HFFc6 (cell line): Measurements from ENCODE around the gene BBS1. TPM values are rescaled to one million over a fixed set of nuclear protein-coding genes. Genes with fewer than 3 reads are reported as not detected.

ENCODE experiments used
- DNase-seq: peaks from one replicate; pipeline ENCODE4 v3.0.0-alpha.2; 2018
- H3K27ac Mint-ChIP-seq: 2 replicates; pipeline ENCODE4 v1.8.0; 2020; ENCODE audit warnings: mild to moderate bottlenecking, mixed read lengths
- H3K27me3 Mint-ChIP-seq: 2 replicates; pipeline ENCODE4 v1.8.0; 2021; ENCODE audit warnings: mild to moderate bottlenecking, moderate library complexity, mixed read lengths; ENCODE audit not compliant: insufficient read depth
- H3K36me3 Mint-ChIP-seq: 2 replicates; pipeline ENCODE4 v1.8.0; 2021; ENCODE audit warnings: low read depth, mixed read lengths
- H3K4me1 Mint-ChIP-seq: 2 replicates; pipeline ENCODE4 v1.8.0; 2020; ENCODE audit warnings: low read depth, mixed read lengths
- H3K4me3 Mint-ChIP-seq: 2 replicates; pipeline ENCODE4 v1.8.0; 2020; ENCODE audit warnings: mild to moderate bottlenecking, moderate library complexity, mixed read lengths
- H3K9me3 Mint-ChIP-seq: 2 replicates; pipeline ENCODE4 v1.8.0; 2020; ENCODE audit warnings: mild to moderate bottlenecking, mixed read lengths
- CTCF ChIP-seq: fragments of 200-600 bp; sonication (generic); IDR thresholded peaks from 2 replicates; pipeline ENCODE4 v1.5.0; 2021; ENCODE audit warnings: antibody characterized with exemption, mild to moderate bottlenecking
- total RNA-seq, 6 experiments: library from RNA; stranded (reverse); fragmentation: NEBNext Ultra II Directional; extraction: Animal tissue kit (Norgen Biotek cat#: 25700); gene quantifications; 2 replicates in 1 of 6; 3 replicates in 5 of 6; pipeline ENCODE4 v1.2.3, GENCODE V29; 2021

BBS1 gene
- total RNA-seq, 6 experiments from 2014 or later = 14.9 to 21.4 (median 17.3) TPM

DNA sequence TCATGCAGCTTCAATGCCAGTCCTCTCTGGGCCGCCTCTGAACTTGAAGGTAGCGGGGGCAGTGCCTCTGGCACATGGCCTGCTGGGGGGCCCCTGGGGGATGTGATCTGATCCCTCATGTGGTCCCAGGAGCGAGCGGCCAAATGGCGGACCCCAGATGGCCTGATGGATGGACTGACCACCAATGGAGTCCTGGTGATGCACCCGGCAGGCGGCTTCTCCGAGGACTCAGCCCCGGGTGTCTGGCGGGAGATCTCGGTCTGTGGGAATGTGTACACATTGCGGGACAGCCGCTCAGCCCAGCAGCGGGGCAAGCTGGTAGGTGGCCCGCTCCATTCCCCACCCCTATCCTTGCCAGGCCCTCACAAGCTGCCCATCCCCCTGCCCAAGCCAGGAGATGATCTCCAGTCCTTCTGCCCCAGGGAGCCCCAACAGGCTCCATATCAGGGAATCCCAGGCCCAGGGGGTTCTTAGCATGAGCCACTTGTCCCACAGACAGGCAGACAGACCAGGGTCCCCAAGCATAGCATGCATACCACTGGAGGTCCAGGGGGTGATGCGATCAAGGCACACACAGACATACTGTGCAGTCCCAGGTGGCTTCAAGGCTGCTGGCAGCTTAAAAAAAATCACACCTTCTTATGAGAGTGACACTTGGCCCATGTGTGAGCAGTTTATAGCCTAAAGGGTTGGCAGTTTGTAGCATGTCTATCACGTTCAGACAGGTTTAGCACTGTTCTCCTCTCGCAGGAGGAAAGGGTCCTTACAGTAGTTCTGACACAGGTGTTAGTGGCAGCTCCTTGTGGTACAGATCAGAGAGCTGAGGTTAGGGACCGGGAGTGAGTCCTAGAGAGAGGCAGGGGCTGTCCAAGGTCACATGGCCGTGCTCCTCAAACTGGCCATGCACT, 36.6 kb upstream of the BBS1 start:
- H3K9me3 Mint-ChIP-seq = no peaks in the 10 kb centered on the region
- no peak for DNase-seq
- no peak overlapping the region for H3K27ac Mint-ChIP-seq
- no peak for TF ChIP-seq CTCF
- no peak overlapping the region for H3K4me3 Mint-ChIP-seq
- H3K27me3 Mint-ChIP-seq = no peaks in the 10 kb centered on the region
- no peaks in the 10 kb centered on the region; the same call in 1 of the 2 replicates for H3K36me3 Mint-ChIP-seq
- H3K4me1 Mint-ChIP-seq = peaks cover 10% of the 10 kb centered on the region

GRCh38 chr11:66475349-66476172, 34.9 kb upstream of the BBS1 start:
- Mint-ChIP-seq H3K9me3 (no peaks in the 10 kb centered on the region), H3K27me3 (no peaks in the 10 kb centered on the region; the same call in 1 of the 2 replicates), H3K27ac (no peak overlapping the region), H3K36me3 (no peaks in the 10 kb centered on the region; the same call in 1 of the 2 replicates), H3K4me3 (no peak overlapping the region), H3K4me1 (peaks cover 17% of the 10 kb centered on the region)
- TF ChIP-seq CTCF = no peak
- no peak for DNase-seq

- Mint-ChIP-seq H3K36me3 (no peaks in the 10 kb centered on the region; the same call in 1 of the 2 replicates), H3K27ac (no peak overlapping the region), H3K27me3 (no peaks in the 10 kb centered on the region; the same call in 1 of the 2 replicates), H3K4me1 (peaks cover 23% of the 10 kb centered on the region), H3K9me3 (no peaks in the 10 kb centered on the region), H3K4me3 (no peak overlapping the region)
- no peak for TF ChIP-seq CTCF
- no peak for DNase-seq
These were observed 34.1 kb upstream of the BBS1 start for GRCh38 chr11:66476173-66476840.

- H3K4me3 Mint-ChIP-seq = no peak overlapping the region
- H3K27ac Mint-ChIP-seq = no peak overlapping the region
- no peaks in the 10 kb centered on the region; the same call in 1 of the 2 replicates for H3K27me3 Mint-ChIP-seq
- no peak for TF ChIP-seq CTCF
- peaks cover 23% of the 10 kb centered on the region for H3K4me1 Mint-ChIP-seq
- DNase-seq = no peak
- no peaks in the 10 kb centered on the region for H3K36me3 Mint-ChIP-seq
- no peaks in the 10 kb centered on the region for H3K9me3 Mint-ChIP-seq
These were observed 33.6 kb upstream of the BBS1 start for GRCh38 chr11:66476841-66477251.
